Cardiac muscle cell (in vitro differentiated cells and primary cell): ENCODE data around the gene ERVFRD-1. TPM values are rescaled to one million over a fixed set of nuclear protein-coding genes. Genes with fewer than 3 reads are reported as not detected.

ENCODE experiments used
- DNase-seq, 2 donors: peaks; one replicate each; pipeline versions ENCODE4 v3.0.0 to v3.0.0-alpha.2; 2010 to 2017; ENCODE audit warnings: low read depth in 1 of 2, low spot score in 1 of 2
- H3K27ac ChIP-seq: fragments of 200-600 bp; sonication (generic); 2 replicates; pipeline ENCODE4 v1.5.1; 2016
- H3K27me3 ChIP-seq: fragments of 200-600 bp; sonication (generic); 2 replicates; pipeline ENCODE4 v1.6.0; 2016; ENCODE audit warnings: control low read depth
- H3K36me3 ChIP-seq: fragments of 200-600 bp; sonication (generic); 2 replicates; pipeline ENCODE4 v1.5.1; 2016; ENCODE audit warnings: control low read depth
- H3K4me1 ChIP-seq: fragments of 200-600 bp; sonication (generic); 2 replicates; pipeline ENCODE4 v1.8.1; 2017; ENCODE audit warnings: low read depth, mild to moderate bottlenecking, mixed run types
- H3K4me3 ChIP-seq: fragments of 200-600 bp; sonication (generic); 2 replicates; pipeline ENCODE4 v1.5.1; 2016; ENCODE audit warnings: mild to moderate bottlenecking
- H3K9me3 ChIP-seq: fragments of 200-600 bp; sonication (generic); 2 replicates; pipeline ENCODE4 v1.5.1; 2017; ENCODE audit warnings: low read depth, mild to moderate bottlenecking, control low read depth
- polyA plus RNA-seq: library from polyadenylated mRNA; unstranded; fragments of >200 nt; fragmentation: Nextera tagmentation; extraction: Ambion mirVana; gene quantifications from 2 replicates; pipeline ENCODE4 v1.2.1, GENCODE V29; 2016
- total RNA-seq: library from RNA; depleted of rRNA; stranded (reverse); fragments of >200 nt; gene quantifications from 2 replicates; pipeline ENCODE4 v1.2.3, GENCODE V29; 2016
- TF ChIP-seq, protein P1 (sequence below): IDR thresholded peaks from 2 replicates; pipeline ENCODE4 v1.5.1; 2012; ENCODE audit warnings: low read depth, mild to moderate bottlenecking, low read length

Gene ERVFRD-1
- total and polyA plus RNA-seq, 2 experiments from 2014 or later, result not detected

DNA sequence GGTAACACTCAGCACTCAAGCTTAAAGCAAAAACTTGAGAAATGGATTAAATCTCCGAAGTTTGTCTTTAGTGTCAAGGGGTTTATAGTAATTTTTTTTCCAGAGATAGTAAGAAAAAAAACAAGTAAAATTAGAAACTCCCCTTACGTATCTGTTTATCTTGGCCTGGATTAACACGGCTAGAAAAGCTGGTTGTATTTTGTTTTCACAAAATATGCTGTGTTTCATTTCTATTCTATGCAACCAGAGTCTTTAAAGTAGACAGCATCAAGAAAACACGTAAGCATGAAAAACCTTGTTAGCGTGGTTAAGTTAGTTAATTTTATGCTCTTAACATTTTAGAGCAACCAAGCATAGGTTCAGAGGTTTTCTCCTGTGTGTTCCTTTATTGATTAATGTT is 21.8 kb upstream of the ERVFRD-1 start:
- TF ChIP-seq, protein P1, sequence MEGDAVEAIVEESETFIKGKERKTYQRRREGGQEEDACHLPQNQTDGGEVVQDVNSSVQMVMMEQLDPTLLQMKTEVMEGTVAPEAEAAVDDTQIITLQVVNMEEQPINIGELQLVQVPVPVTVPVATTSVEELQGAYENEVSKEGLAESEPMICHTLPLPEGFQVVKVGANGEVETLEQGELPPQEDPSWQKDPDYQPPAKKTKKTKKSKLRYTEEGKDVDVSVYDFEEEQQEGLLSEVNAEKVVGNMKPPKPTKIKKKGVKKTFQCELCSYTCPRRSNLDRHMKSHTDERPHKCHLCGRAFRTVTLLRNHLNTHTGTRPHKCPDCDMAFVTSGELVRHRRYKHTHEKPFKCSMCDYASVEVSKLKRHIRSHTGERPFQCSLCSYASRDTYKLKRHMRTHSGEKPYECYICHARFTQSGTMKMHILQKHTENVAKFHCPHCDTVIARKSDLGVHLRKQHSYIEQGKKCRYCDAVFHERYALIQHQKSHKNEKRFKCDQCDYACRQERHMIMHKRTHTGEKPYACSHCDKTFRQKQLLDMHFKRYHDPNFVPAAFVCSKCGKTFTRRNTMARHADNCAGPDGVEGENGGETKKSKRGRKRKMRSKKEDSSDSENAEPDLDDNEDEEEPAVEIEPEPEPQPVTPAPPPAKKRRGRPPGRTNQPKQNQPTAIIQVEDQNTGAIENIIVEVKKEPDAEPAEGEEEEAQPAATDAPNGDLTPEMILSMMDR, result no peak
- peaks cover 15% of the 10 kb centered on the region for H3K36me3 ChIP-seq
- H3K4me1 ChIP-seq, result no peaks in the 10 kb centered on the region
- no peak overlapping the region for H3K27ac ChIP-seq
- no peaks in the 10 kb centered on the region for H3K27me3 ChIP-seq
- H3K4me3 ChIP-seq, result no peak overlapping the region
- H3K9me3 ChIP-seq, result no peaks in the 10 kb centered on the region
- DNase-seq, result no peak

DNA sequence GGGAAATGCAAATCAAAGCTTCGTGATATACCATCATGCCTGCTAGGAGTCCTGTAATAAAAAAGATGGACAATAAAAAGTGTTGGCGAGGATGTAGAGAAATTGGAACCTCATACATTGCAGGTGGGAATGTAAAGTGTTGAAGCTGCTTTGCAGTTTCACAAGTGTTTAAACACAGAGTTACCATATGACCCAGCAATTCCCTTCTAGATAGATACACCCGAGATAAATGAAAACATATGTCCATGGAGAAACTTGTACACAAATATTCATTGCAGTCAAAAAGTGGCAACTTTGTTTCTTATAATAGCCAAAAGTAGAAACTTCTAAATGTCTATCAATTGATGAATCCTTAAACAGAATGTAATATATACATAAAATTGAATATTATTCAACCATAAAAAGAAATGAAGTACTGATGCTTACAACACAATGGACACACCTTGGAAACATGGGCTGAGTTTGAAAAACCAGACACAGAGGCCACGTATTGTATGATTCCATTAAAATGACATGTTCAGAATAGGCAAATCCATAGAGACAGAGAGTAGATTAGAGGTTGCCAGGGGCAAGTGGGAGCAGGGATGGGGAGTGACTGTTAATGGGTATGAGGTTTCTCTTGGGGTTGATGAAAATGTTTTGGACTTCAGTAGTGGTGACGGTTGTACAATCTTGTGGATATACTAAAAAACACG is 20.8 kb upstream of the ERVFRD-1 start:
- Histone ChIP-seq H3K27me3 (no peaks in the 10 kb centered on the region), H3K27ac (no peak overlapping the region), H3K36me3 (peaks cover 15% of the 10 kb centered on the region), H3K9me3 (no peaks in the 10 kb centered on the region), H3K4me3 (no peak overlapping the region), H3K4me1 (no peaks in the 10 kb centered on the region)
- DNase-seq, result no peak
- TF ChIP-seq, protein P1, result no peak

DNA sequence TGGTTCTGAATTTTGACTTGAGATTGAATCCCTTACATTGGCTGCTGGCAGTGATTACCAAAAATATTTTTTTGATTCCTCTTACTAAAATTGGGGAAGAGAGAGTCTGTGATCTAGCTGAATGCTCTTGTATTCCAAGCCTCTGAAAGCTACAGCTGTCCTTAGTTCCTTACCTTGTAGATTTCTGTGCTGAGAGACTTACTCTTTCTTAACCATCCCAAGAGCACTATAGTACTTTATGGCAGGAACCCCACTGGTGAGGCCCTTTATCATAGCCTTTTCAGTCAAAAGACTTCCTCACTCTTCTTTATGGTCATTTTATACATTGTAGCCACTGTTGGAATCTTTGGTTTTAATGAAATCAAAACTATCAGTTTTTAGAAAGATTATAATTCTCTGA is 19.1 kb upstream of the ERVFRD-1 start:
- no peak overlapping the region for H3K4me3 ChIP-seq
- TF ChIP-seq, protein P1, result no peak
- H3K9me3 ChIP-seq, result no peaks in the 10 kb centered on the region
- no peaks in the 10 kb centered on the region for H3K27me3 ChIP-seq
- no peak for DNase-seq
- H3K36me3 ChIP-seq, result peaks cover 12% of the 10 kb centered on the region
- H3K4me1 ChIP-seq, result no peaks in the 10 kb centered on the region
- H3K27ac ChIP-seq, result no peak overlapping the region

DNA sequence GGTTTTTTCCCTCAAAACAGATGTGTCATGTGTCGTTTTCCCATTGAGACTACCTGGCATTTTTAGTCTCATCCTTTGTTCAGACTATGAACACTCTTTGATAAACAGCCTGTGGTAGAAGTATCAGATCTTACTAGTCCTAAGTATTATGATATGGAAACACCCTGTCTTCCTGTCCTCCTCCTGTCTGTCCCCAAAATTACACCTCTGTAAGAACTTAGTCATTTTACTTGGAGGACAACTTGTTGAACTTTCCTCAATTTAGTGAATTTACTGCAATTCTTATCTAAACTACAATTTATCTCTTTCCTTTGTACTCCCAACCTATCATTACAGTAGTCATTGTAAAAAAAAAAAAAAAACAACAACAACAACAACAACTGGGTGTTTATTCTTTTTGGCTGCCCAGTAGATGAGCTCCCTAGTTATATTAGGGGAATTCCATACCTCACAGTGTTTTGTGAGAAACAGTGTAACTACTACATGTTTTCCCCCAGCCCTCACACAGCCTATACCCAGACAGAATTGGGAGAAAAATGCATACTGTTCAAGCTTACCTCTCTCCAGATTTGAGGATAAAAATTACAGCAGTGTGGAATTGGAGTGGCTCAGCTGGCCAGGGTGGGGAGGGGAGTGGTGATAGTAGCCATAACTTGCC is 18.5 kb upstream of the ERVFRD-1 start:
- TF ChIP-seq, protein P1, result no peak
- peaks cover 7% of the 10 kb centered on the region for H3K36me3 ChIP-seq
- no peak overlapping the region for H3K4me3 ChIP-seq
- no peaks in the 10 kb centered on the region for H3K27me3 ChIP-seq
- DNase-seq, result no peak
- no peaks in the 10 kb centered on the region for H3K9me3 ChIP-seq
- no peaks in the 10 kb centered on the region for H3K4me1 ChIP-seq
- H3K27ac ChIP-seq, result no peak overlapping the region

DNA sequence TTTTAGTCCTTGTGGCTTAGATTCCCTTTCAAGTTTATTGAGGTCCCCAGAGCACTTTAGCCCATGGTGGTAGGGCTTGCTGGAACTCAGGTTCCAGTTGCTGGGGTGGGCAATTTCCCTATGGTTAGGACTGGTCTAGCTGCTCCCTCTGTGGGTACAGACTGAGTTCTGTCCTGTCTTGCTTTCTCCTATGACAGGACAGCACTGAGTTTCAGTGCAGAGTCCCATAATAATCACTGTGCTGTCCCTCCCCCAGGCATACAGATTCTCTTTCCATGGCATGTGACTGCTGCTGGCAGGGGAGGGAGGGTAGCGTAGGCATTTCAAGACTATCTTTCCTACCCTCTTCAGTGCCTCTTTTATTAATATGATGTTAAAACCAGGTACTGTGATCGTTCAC is 17.1 kb upstream of the ERVFRD-1 start:
- TF ChIP-seq, protein P1, result no peak
- no peaks in the 10 kb centered on the region for H3K36me3 ChIP-seq

More for the DNA sequence above, 17.1 kb upstream of the ERVFRD-1 start:
- no peak for DNase-seq
- H3K4me3 ChIP-seq, result no peak overlapping the region
- no peaks in the 10 kb centered on the region for H3K4me1 ChIP-seq
- no peak overlapping the region for H3K27ac ChIP-seq
- H3K27me3 ChIP-seq, result no peaks in the 10 kb centered on the region
- H3K9me3 ChIP-seq, result no peaks in the 10 kb centered on the region
